Activated T-helper 9 cell treated with anti-CD3 and anti-CD28 coated beads, Interleukin-2, amount 50 U/mL, for 16 hours (primary cell): Measurements from ENCODE around the gene UBXN11.

Experiments
- DNase-seq: peaks from one replicate; pipeline ENCODE4 v3.0.0-alpha.2; 2020; ENCODE audit warnings: low read depth

UBXN11 gene

GRCh38 chr1:26306290-26307229, at the start of gene UBXN11:
UBXN11 (minus strand) TSS chr1:26306636; CDS start chr1:26302883, 3,753 bp downstream.
- peak; percentile 85 for DNase-seq

- no peak for DNase-seq
These were observed 49.7 kb upstream of the UBXN11 start for GRCh38 chr1:26356106-26356505.

- no peak for DNase-seq
These were observed 48.5 kb upstream of the UBXN11 start for GRCh38 chr1:26354972-26355371.

- no peak for DNase-seq
These were observed 47.8 kb upstream of the UBXN11 start, which contains the start of gene CRYBG2 for GRCh38 chr1:26353976-26354820. CRYBG2 (minus strand) TSS chr1:26354130; CDS start chr1:26346657, 7,473 bp downstream.

GRCh38 chr1:26353210-26353859, 46.9 kb upstream of the UBXN11 start:
- DNase-seq, result no peak

GRCh38 chr1:26352338-26352679, 45.9 kb upstream of the UBXN11 start:
- DNase-seq, result no peak

- DNase-seq, result no peak
These were observed 45.3 kb upstream of the UBXN11 start for GRCh38 chr1:26351590-26352337.

- DNase-seq, result no peak
These were observed 44.5 kb upstream of the UBXN11 start for GRCh38 chr1:26350701-26351589.

GRCh38 chr1:26350343-26350700, 43.9 kb upstream of the UBXN11 start:
- no peak for DNase-seq

- no peak for DNase-seq
These were observed 43.4 kb upstream of the UBXN11 start for GRCh38 chr1:26349877-26350244.

- no peak for DNase-seq
These were observed 42.9 kb upstream of the UBXN11 start for GRCh38 chr1:26349188-26349876.

- DNase-seq, result no peak
These were observed 40.0 kb upstream of the UBXN11 start for GRCh38 chr1:26346274-26347033.

- DNase-seq, result no peak
These were observed 39.3 kb upstream of the UBXN11 start for GRCh38 chr1:26345718-26346117.

- DNase-seq, result no peak
These were observed 37.9 kb upstream of the UBXN11 start for GRCh38 chr1:26344147-26344920.

GRCh38 chr1:26340047-26340481, 33.6 kb upstream of the UBXN11 start:
- DNase-seq, result no peak

GRCh38 chr1:26338670-26339069, 32.2 kb upstream of the UBXN11 start:
- DNase-seq, result no peak

- DNase-seq, result no peak
These were observed 31.2 kb upstream of the UBXN11 start for GRCh38 chr1:26337625-26338024.

GRCh38 chr1:26337206-26337535, 30.7 kb upstream of the UBXN11 start:
- DNase-seq, result no peak
